ENCODE measurements around the gene NDUFB11. TPM values are rescaled to one million over a fixed set of nuclear protein-coding genes. Genes with fewer than 3 reads are reported as not detected.

Gene NDUFB11
- total RNA-seq, 1 experiment from 2014 or later = 110 TPM

- Mint-ChIP-seq H3K9me3 (no peaks in the 10 kb centered on the region), H3K27ac (no peak overlapping the region; the same call in 1 of the 2 replicates), H3K36me3 (peaks cover 13% of the 10 kb centered on the region), H3K27me3 (ENCODE audit: low read depth) (no peaks in the 10 kb centered on the region), H3K4me1 (no peaks in the 10 kb centered on the region), H3K4me3 (no peak overlapping the region)
- ChIA-PET CTCF (no interaction called here), POLR2A (no interaction called here)
- TF ChIP-seq ZNF121 (CRISPR knock-in tag; IDR thresholded peaks at IDR 0.05) (no peak), NR1H2 (CRISPR knock-in tag; IDR thresholded peaks at IDR 0.05) (no peak), TEAD1 (CRISPR knock-in tag; IDR thresholded peaks at IDR 0.05) (no peak), ESRRA (CRISPR knock-in tag; IDR thresholded peaks at IDR 0.05; ENCODE audit: borderline replicate concordance) (no peak), ZBTB21 (CRISPR knock-in tag; IDR thresholded peaks at IDR 0.05; ENCODE audit: borderline replicate concordance) (no peak)
- DNase-seq (ENCODE audit: low spot score) (no peak), ATAC-seq (no peak)
Observed at GRCh38 chrX:47169273-47169672, 24.8 kb upstream of the NDUFB11 start.

- H3K9me3 Mint-ChIP-seq = no peaks in the 10 kb centered on the region
- TF ChIP-seq ZNF232 (CRISPR knock-in tag; IDR thresholded peaks at IDR 0.05) (no peak), KAT7 (CRISPR knock-in tag; IDR thresholded peaks at IDR 0.05; ENCODE audit: borderline replicate concordance) (no peak), TCF7 (CRISPR knock-in tag; IDR thresholded peaks at IDR 0.05; ENCODE audit: low read depth) (no peak)
- TF ChIP-seq, protein P1, sequence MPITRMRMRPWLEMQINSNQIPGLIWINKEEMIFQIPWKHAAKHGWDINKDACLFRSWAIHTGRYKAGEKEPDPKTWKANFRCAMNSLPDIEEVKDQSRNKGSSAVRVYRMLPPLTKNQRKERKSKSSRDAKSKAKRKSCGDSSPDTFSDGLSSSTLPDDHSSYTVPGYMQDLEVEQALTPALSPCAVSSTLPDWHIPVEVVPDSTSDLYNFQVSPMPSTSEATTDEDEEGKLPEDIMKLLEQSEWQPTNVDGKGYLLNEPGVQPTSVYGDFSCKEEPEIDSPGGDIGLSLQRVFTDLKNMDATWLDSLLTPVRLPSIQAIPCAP (CRISPR knock-in tag; IDR thresholded peaks at IDR 0.05) = no peak
- POLR2A ChIA-PET = no interaction called here
- H3K36me3 Mint-ChIP-seq = peaks cover 13% of the 10 kb centered on the region
- ATAC-seq = no peak
- no peak for DNase-seq (ENCODE audit: low spot score)
- CTCF ChIA-PET = interaction anchor here (0.9 kb wide), 1 partner anchor 23 kb away, joined by 3 read pairs; the partner anchor contains the start of gene RBM10
- no peaks in the 10 kb centered on the region for H3K27me3 Mint-ChIP-seq (ENCODE audit: low read depth)
- H3K4me3 Mint-ChIP-seq = no peak overlapping the region
- H3K27ac Mint-ChIP-seq = peak overlapping the region; percentile 50; the same call in 1 of the 2 replicates
- no peaks in the 10 kb centered on the region for H3K4me1 Mint-ChIP-seq
Observed at GRCh38 chrX:47168495-47169073, 24.1 kb upstream of the NDUFB11 start.

DNA sequence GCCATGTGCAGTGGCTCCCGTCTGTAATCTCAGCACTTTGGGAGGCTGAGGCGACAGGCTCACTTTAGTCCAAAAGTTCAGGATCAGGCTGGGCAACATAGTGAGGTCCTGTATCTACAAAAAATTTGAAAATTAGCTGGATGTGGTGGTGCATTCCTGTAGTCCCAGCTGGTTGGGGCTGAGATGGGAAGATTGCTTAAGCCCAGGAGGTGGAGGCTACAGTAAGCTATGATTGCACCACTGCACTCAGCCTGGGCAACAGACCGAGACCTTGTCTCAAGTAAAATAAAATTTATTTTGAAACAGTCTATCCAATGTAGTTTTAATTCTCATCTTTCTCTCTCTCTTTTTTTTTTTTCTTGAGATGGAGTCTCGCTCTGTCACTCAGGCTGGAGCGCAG lies 21.6 kb upstream of the NDUFB11 start:
- ChIA-PET CTCF (no interaction called here), POLR2A (no interaction called here)
- 0 out of 2 replicates have a peak, but pooled peaks cover 3% of the 10 kb centered on the region for H3K9me3 Mint-ChIP-seq
- no peaks in the 10 kb centered on the region for H3K27me3 Mint-ChIP-seq (ENCODE audit: low read depth)
- DNase-seq (ENCODE audit: low spot score) (no peak), ATAC-seq (no peak)
- TF ChIP-seq USF1 (CRISPR knock-in tag; IDR thresholded peaks at IDR 0.05) (no peak), RELA (CRISPR knock-in tag; IDR thresholded peaks at IDR 0.05; ENCODE audit: borderline replicate concordance) (no peak), ELF4 (CRISPR knock-in tag; IDR thresholded peaks at IDR 0.05; ENCODE audit: low read depth) (no peak), MXD4 (CRISPR knock-in tag; IDR thresholded peaks at IDR 0.05; ENCODE audit: borderline replicate concordance) (no peak), ZNF138 (CRISPR knock-in tag; conservative IDR thresholded peaks at IDR 0.05) (no peak), CREB1 (CRISPR knock-in tag; IDR thresholded peaks at IDR 0.05) (no peak), TEAD1 (CRISPR knock-in tag; IDR thresholded peaks at IDR 0.05) (no peak), ZNF423 (CRISPR knock-in tag; IDR thresholded peaks at IDR 0.05) (no peak), ZNF416 (CRISPR knock-in tag; IDR thresholded peaks at IDR 0.05) (no peak), ZNF396 (CRISPR knock-in tag; IDR thresholded peaks at IDR 0.05; ENCODE audit: borderline replicate concordance) (no peak)
- TF ChIP-seq, protein P2, sequence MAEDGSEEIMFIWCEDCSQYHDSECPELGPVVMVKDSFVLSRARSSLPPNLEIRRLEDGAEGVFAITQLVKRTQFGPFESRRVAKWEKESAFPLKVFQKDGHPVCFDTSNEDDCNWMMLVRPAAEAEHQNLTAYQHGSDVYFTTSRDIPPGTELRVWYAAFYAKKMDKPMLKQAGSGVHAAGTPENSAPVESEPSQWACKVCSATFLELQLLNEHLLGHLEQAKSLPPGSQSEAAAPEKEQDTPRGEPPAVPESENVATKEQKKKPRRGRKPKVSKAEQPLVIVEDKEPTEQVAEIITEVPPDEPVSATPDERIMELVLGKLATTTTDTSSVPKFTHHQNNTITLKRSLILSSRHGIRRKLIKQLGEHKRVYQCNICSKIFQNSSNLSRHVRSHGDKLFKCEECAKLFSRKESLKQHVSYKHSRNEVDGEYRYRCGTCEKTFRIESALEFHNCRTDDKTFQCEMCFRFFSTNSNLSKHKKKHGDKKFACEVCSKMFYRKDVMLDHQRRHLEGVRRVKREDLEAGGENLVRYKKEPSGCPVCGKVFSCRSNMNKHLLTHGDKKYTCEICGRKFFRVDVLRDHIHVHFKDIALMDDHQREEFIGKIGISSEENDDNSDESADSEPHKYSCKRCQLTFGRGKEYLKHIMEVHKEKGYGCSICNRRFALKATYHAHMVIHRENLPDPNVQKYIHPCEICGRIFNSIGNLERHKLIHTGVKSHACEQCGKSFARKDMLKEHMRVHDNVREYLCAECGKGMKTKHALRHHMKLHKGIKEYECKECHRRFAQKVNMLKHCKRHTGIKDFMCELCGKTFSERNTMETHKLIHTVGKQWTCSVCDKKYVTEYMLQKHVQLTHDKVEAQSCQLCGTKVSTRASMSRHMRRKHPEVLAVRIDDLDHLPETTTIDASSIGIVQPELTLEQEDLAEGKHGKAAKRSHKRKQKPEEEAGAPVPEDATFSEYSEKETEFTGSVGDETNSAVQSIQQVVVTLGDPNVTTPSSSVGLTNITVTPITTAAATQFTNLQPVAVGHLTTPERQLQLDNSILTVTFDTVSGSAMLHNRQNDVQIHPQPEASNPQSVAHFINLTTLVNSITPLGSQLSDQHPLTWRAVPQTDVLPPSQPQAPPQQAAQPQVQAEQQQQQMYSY (CRISPR knock-in tag; IDR thresholded peaks at IDR 0.05) = no peak
- TF ChIP-seq, protein P3, sequence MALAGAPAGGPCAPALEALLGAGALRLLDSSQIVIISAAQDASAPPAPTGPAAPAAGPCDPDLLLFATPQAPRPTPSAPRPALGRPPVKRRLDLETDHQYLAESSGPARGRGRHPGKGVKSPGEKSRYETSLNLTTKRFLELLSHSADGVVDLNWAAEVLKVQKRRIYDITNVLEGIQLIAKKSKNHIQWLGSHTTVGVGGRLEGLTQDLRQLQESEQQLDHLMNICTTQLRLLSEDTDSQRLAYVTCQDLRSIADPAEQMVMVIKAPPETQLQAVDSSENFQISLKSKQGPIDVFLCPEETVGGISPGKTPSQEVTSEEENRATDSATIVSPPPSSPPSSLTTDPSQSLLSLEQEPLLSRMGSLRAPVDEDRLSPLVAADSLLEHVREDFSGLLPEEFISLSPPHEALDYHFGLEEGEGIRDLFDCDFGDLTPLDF (CRISPR knock-in tag; IDR thresholded peaks at IDR 0.05) = no peak
- TF ChIP-seq, protein P4, sequence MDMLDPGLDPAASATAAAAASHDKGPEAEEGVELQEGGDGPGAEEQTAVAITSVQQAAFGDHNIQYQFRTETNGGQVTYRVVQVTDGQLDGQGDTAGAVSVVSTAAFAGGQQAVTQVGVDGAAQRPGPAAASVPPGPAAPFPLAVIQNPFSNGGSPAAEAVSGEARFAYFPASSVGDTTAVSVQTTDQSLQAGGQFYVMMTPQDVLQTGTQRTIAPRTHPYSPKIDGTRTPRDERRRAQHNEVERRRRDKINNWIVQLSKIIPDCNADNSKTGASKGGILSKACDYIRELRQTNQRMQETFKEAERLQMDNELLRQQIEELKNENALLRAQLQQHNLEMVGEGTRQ (CRISPR knock-in tag; IDR thresholded peaks at IDR 0.05) = no peak
- TF ChIP-seq, protein P5, sequence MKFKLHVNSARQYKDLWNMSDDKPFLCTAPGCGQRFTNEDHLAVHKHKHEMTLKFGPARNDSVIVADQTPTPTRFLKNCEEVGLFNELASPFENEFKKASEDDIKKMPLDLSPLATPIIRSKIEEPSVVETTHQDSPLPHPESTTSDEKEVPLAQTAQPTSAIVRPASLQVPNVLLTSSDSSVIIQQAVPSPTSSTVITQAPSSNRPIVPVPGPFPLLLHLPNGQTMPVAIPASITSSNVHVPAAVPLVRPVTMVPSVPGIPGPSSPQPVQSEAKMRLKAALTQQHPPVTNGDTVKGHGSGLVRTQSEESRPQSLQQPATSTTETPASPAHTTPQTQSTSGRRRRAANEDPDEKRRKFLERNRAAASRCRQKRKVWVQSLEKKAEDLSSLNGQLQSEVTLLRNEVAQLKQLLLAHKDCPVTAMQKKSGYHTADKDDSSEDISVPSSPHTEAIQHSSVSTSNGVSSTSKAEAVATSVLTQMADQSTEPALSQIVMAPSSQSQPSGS (CRISPR knock-in tag; IDR thresholded peaks at IDR 0.05; ENCODE audit: borderline replicate concordance, low read depth) = no peak
- TF ChIP-seq, protein P6, sequence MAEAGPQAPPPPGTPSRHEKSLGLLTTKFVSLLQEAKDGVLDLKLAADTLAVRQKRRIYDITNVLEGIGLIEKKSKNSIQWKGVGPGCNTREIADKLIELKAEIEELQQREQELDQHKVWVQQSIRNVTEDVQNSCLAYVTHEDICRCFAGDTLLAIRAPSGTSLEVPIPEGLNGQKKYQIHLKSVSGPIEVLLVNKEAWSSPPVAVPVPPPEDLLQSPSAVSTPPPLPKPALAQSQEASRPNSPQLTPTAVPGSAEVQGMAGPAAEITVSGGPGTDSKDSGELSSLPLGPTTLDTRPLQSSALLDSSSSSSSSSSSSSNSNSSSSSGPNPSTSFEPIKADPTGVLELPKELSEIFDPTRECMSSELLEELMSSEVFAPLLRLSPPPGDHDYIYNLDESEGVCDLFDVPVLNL (CRISPR knock-in tag; IDR thresholded peaks at IDR 0.05; ENCODE audit: borderline replicate concordance, low read depth) = no peak
- H3K4me1 Mint-ChIP-seq = no peaks in the 10 kb centered on the region
- no peak overlapping the region for H3K27ac Mint-ChIP-seq
- H3K36me3 Mint-ChIP-seq = peaks cover 17% of the 10 kb centered on the region
- no peak overlapping the region for H3K4me3 Mint-ChIP-seq
